OCI-LY1 (cell line): ENCODE results near the gene ULK4.

Source experiments
- H2AFZ ChIP-seq: fragments of 200-600 bp; sonication (generic), shearing (Covaris generic); 2 replicates; pipeline ENCODE4 v1.6.0; 2014; ENCODE audit warnings: antibody characterized with exemption, mild to moderate bottlenecking, low read length
- H3F3A ChIP-seq: fragments of 200-600 bp; sonication (generic), shearing (Covaris generic); 2 replicates; pipeline ENCODE4 v1.6.0; 2014; ENCODE audit warnings: mild to moderate bottlenecking, antibody characterized with exemption, low read length, moderate library complexity; ENCODE audit not compliant: insufficient read depth
- H3K27ac ChIP-seq: fragments of 200-600 bp; sonication (generic); 2 replicates; pipeline ENCODE4 v1.5.1; 2014; ENCODE audit warnings: low read length, mixed run types, mild to moderate bottlenecking, low read depth; ENCODE audit not compliant: poor library complexity, severe bottlenecking
- H3K27me3 ChIP-seq: fragments of 200-600 bp; sonication (generic); 2 replicates; pipeline ENCODE4 v1.6.0; 2014; ENCODE audit warnings: antibody characterized with exemption, mild to moderate bottlenecking, low read length, moderate library complexity; ENCODE audit not compliant: insufficient read depth
- H3K36me3 ChIP-seq: fragments of 200-600 bp; sonication (generic); 2 replicates; pipeline ENCODE4 v1.6.1; 2014; ENCODE audit warnings: mild to moderate bottlenecking, antibody characterized with exemption, low read length, moderate library complexity, mixed read lengths; ENCODE audit not compliant: insufficient read depth
- H3K4me1 ChIP-seq: fragments of 200-600 bp; sonication (generic); 2 replicates; pipeline ENCODE4 v1.5.1; 2014; ENCODE audit warnings: mild to moderate bottlenecking, low read length, moderate library complexity; ENCODE audit not compliant: insufficient read depth, severe bottlenecking
- H3K4me2 ChIP-seq: fragments of 200-600 bp; sonication (generic), shearing (Covaris generic); 2 replicates; pipeline ENCODE4 v1.6.1; 2014; ENCODE audit warnings: low read length
- H3K4me3 ChIP-seq: fragments of 200-600 bp; sonication (generic); 2 replicates; pipeline ENCODE4 v1.5.1; 2014; ENCODE audit warnings: low read length, low read depth, mild to moderate bottlenecking, mixed read lengths; ENCODE audit not compliant: poor library complexity, severe bottlenecking
- H3K79me2 ChIP-seq: fragments of 200-600 bp; shearing (Covaris generic); 2 replicates; pipeline ENCODE4 v1.6.1; 2016; ENCODE audit warnings: mixed run types, low read length, mixed read lengths; ENCODE audit not compliant: insufficient read depth
- H3K9ac ChIP-seq: fragments of 200-600 bp; sonication (generic), shearing (Covaris generic); 2 replicates; pipeline ENCODE4 v1.6.1; 2014; ENCODE audit warnings: mild to moderate bottlenecking, low read length, mixed read lengths
- H3K9me2 ChIP-seq: fragments of 200-600 bp; sonication (generic), shearing (Covaris generic); 2 replicates; pipeline ENCODE4 v1.6.1; 2014; ENCODE audit warnings: low read depth, mild to moderate bottlenecking, low read length, mixed read lengths
- H3K9me3 ChIP-seq: fragments of 200-600 bp; shearing (Covaris generic); 2 replicates; pipeline ENCODE4 v1.6.1; 2014; ENCODE audit warnings: low read length, mixed read lengths
- H4K20me1 ChIP-seq: fragments of 200-600 bp; sonication (generic), shearing (Covaris generic); 2 replicates; pipeline ENCODE4 v1.6.0; 2016; ENCODE audit warnings: mild to moderate bottlenecking, low read length; ENCODE audit not compliant: insufficient read depth
- CTCF ChIP-seq: fragments of 200-600 bp; sonication (generic), shearing (Covaris generic); IDR thresholded peaks from 2 replicates; pipeline ENCODE4 v1.5.1; 2017; ENCODE audit warnings: mild to moderate bottlenecking, antibody characterized with exemption, low read length, moderate library complexity, mixed read lengths
- EZH2 ChIP-seq: fragments of 200-600 bp; sonication (generic), shearing (Covaris generic); IDR thresholded peaks from 2 replicates; pipeline ENCODE4 v1.8.0; 2017; ENCODE audit warnings: borderline replicate concordance, mixed run types, mild to moderate bottlenecking, antibody characterized with exemption, low read length, moderate library complexity, mixed read lengths

ULK4 gene

GRCh38 chr3:41519746-41520145, 442.2 kb downstream of the ULK4 start:
- H3K27me3 ChIP-seq = no peaks in the 10 kb centered on the region
- no peaks in the 10 kb centered on the region for H3K4me1 ChIP-seq
- no peaks in the 10 kb centered on the region for H3K79me2 ChIP-seq
- no peak overlapping the region for H2AFZ ChIP-seq
- no peaks in the 10 kb centered on the region for H4K20me1 ChIP-seq
- no peak overlapping the region for H3K9ac ChIP-seq
- no peaks in the 10 kb centered on the region for H3F3A ChIP-seq
- no peak overlapping the region for H3K4me3 ChIP-seq
- no peak overlapping the region for H3K4me2 ChIP-seq
- no peaks in the 10 kb centered on the region for H3K9me2 ChIP-seq
- no peaks in the 10 kb centered on the region for H3K9me3 ChIP-seq
- TF ChIP-seq CTCF (no peak), EZH2 (no peak)
- H3K27ac ChIP-seq = no peak overlapping the region
- H3K36me3 ChIP-seq = no peaks in the 10 kb centered on the region

GRCh38 chr3:41518626-41519025, 443.3 kb downstream of the ULK4 start:
- TF ChIP-seq CTCF = no peak
- TF ChIP-seq EZH2 = no peak
- H3K4me3 ChIP-seq = no peak overlapping the region
- no peak overlapping the region for H3K27ac ChIP-seq

DNA sequence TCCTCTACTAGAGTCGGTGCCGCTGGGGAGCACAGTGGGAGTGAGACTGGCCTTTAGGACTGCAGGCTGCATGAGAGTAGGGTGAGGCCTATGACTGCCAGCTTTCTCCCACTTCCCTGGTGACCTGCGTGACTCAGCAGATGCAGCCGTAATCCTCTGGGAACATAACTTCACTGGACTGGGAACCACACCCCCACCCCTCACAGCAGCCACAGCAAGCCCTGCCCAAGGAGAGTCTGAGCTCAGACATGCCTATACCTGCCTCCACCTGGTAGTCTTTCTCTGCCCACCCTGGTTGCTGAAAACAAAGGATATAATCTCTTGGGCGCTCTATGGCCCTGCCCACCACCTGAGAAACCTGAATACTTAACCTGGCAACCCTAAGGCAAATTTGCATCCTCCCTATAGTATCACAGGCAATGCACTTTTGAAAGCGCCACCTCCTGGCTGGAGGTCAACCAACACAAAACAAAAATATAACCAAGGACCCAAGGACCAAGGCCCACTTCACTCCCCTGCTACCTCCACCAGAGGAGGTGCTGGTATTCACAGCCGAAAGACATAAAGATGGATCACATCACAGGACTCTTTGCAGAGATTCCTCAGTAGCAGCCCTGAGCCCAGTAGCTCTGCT, 453.7 kb downstream of the ULK4 start:
- no peaks in the 10 kb centered on the region for H3K4me1 ChIP-seq
- H3K4me3 ChIP-seq = no peak overlapping the region
- no peaks in the 10 kb centered on the region for H3K36me3 ChIP-seq
- no peak overlapping the region for H2AFZ ChIP-seq
- H3K27me3 ChIP-seq = no peaks in the 10 kb centered on the region
- no peaks in the 10 kb centered on the region for H3K9me3 ChIP-seq
- H3K9me2 ChIP-seq = no peaks in the 10 kb centered on the region
- H3K4me2 ChIP-seq = no peak overlapping the region
- no peaks in the 10 kb centered on the region for H4K20me1 ChIP-seq
- no peaks in the 10 kb centered on the region for H3F3A ChIP-seq
- TF ChIP-seq CTCF (peak; percentile 16; the same call in 1 of the 2 replicates), EZH2 (no peak)
- no peak overlapping the region for H3K9ac ChIP-seq
- no peak overlapping the region for H3K27ac ChIP-seq
- no peaks in the 10 kb centered on the region for H3K79me2 ChIP-seq

More at GRCh38 chr3:41518626-41519025, 443.3 kb downstream of the ULK4 start:
- Histone ChIP-seq H3K9me2 (no peaks in the 10 kb centered on the region), H3K36me3 (no peaks in the 10 kb centered on the region), H2AFZ (no peak overlapping the region), H3K27me3 (no peaks in the 10 kb centered on the region), H3K4me1 (no peaks in the 10 kb centered on the region), H3F3A (no peaks in the 10 kb centered on the region), H3K79me2 (no peaks in the 10 kb centered on the region), H4K20me1 (no peaks in the 10 kb centered on the region), H3K9ac (no peak overlapping the region), H3K4me2 (no peak overlapping the region), H3K9me3 (no peaks in the 10 kb centered on the region)
